HCT116 (cell line): Measurements from ENCODE around the gene ATXN1. TPM values are rescaled to one million over a fixed set of nuclear protein-coding genes. Genes with fewer than 3 reads are reported as not detected.
A peak's percentile ranks its signal among the peaks of the same experiment; 100 is the strongest.

Experiments used
- ATAC-seq: fragments of 200-7000 bp; cut with Tn5 transposase; 2 replicates; pipeline ENCODE4 v1.9.1; 2020; ENCODE audit warnings: mild to moderate bottlenecking, moderate library complexity
- BruUV-seq: library from RNA; stranded (reverse); fragments of 400-500 nt; replicated peaks from 2 replicates; lab custom pipeline; 2021; lab: Mats Ljungman, UMichigan
- CTCF ChIA-PET: fragments of 300-600 bp; sonication (Branson Sonifier 250); formaldehyde crosslinking; loops from one replicate; lab custom pipeline; 2021; ENCODE audit warnings: antibody characterized with exemption; lab: Charles Lee
- POLR2A ChIA-PET: fragments of 300-600, 350-600 bp; sonication (Branson Sonifier 250); formaldehyde crosslinking; loops from one replicate; lab custom pipeline; 2021; ENCODE audit warnings: antibody characterized with exemption; lab: Charles Lee
- RAD21 ChIA-PET, 2 experiments: fragments of 300-600 bp; sonication (Branson Sonifier 250); formaldehyde crosslinking; loops; one replicate each; lab custom pipeline; 2023; ENCODE audit warnings: low total read pairs in 2 of 2; ENCODE audit not compliant: uncharacterized antibody in 2 of 2, unreplicated experiment in 2 of 2, low non-redundant PET in 1 of 2; lab: Charles Lee
- DNase-seq: peaks from one replicate; pipeline ENCODE4 v3.0.0-alpha.2; 2010; ENCODE audit warnings: low read depth, low spot score
- H2AFZ ChIP-seq: fragments of 200-600 bp; shearing (Covaris generic), sonication (generic); 2 replicates; pipeline ENCODE4 v1.6.1; 2017; ENCODE audit warnings: low read depth, mixed run types, mixed read lengths, antibody characterized with exemption, low read length; ENCODE audit not compliant: poor library complexity, severe bottlenecking
- H3K27ac ChIP-seq: 2 replicates; pipeline ENCODE4 v1.5.1; 2012; ENCODE audit warnings: low read depth, low read length
- H3K27me3 ChIP-seq: fragments of 200-600 bp; sonication (generic); 2 replicates; pipeline ENCODE4 v1.6.1; 2016; ENCODE audit warnings: mixed run types, low read length, mixed read lengths; ENCODE audit not compliant: insufficient read depth
- H3K36me3 ChIP-seq, 2 experiments: fragments of 200-500 bp in 1 of 2; fragments of 200-600 bp in 1 of 2; sonication (Bioruptor generic) in 1 of 2; sonication (generic) in 1 of 2; 2 replicates each; pipeline versions ENCODE4 v1.5.1 to v1.6.1; 2014 to 2016; ENCODE audit warnings: low read length in 2 of 2, inconsistent platforms in 1 of 2, mixed read lengths in 1 of 2, mixed run types in 1 of 2; ENCODE audit not compliant: insufficient read depth in 2 of 2, control insufficient read depth in 1 of 2
- H3K4me1 ChIP-seq, 2 experiments: fragments of 200-600 bp in 1 of 2; sonication (generic) in 1 of 2; 2 replicates each; pipeline versions ENCODE4 v1.5.1 to v1.6.1; 2012 to 2017; ENCODE audit warnings: low read length in 2 of 2, inconsistent platforms in 1 of 2, mild to moderate bottlenecking in 1 of 2, mixed read lengths in 1 of 2, mixed run types in 1 of 2, moderate library complexity in 1 of 2; ENCODE audit not compliant: insufficient read depth in 2 of 2, control insufficient read depth in 1 of 2
- H3K4me2 ChIP-seq: fragments of 200-600 bp; sonication (generic); 2 replicates; pipeline ENCODE4 v1.6.1; 2017; ENCODE audit warnings: mixed run types, low read length, mixed read lengths
- H3K4me3 ChIP-seq, 2 experiments: fragments of 200-600 bp in 1 of 2; sonication (generic) in 1 of 2; replicated peaks in 1 of 2; 2 replicates each; pipeline ENCODE4 v1.5.1; 2011 to 2016; ENCODE audit warnings: low read length in 2 of 2, control low read depth in 1 of 2, low read depth in 1 of 2, mild to moderate bottlenecking in 1 of 2, mixed read lengths in 1 of 2, mixed run types in 1 of 2
- H3K79me2 ChIP-seq: fragments of 200-600 bp; sonication (generic); 2 replicates; pipeline ENCODE4 v1.6.1; 2017; ENCODE audit warnings: mild to moderate bottlenecking, mixed run types, low read length, moderate library complexity, mixed read lengths; ENCODE audit not compliant: insufficient read depth
- H3K9ac ChIP-seq: fragments of 200-600 bp; sonication (generic); 2 replicates; pipeline ENCODE4 v1.6.1; 2016; ENCODE audit warnings: low read length, mixed read lengths
- H3K9me2 ChIP-seq: fragments of 200-600 bp; sonication (generic), shearing (Covaris generic); 2 replicates; pipeline ENCODE4 v1.6.1; 2017; ENCODE audit warnings: mixed run types, mild to moderate bottlenecking, moderate library complexity; ENCODE audit not compliant: insufficient read depth
- H3K9me3 ChIP-seq, 2 experiments: fragments of 200-500 bp in 1 of 2; fragments of 200-600 bp in 1 of 2; sonication (Bioruptor generic) in 1 of 2; sonication (generic) in 1 of 2; 2 replicates each; pipeline ENCODE4 v1.6.1; 2014 to 2017; ENCODE audit warnings: low read length in 2 of 2, mixed read lengths in 2 of 2, inconsistent platforms in 1 of 2, low read depth in 1 of 2, mild to moderate bottlenecking in 1 of 2, mixed run types in 1 of 2, moderate library complexity in 1 of 2; ENCODE audit not compliant: control insufficient read depth in 1 of 2, insufficient read depth in 1 of 2
- H4K20me1 ChIP-seq: fragments of 200-600 bp; sonication (generic), shearing (Covaris generic); 2 replicates; pipeline ENCODE4 v1.6.1; 2017; ENCODE audit warnings: mixed run types, mild to moderate bottlenecking, moderate library complexity; ENCODE audit not compliant: insufficient read depth
- CEBPB ChIP-seq: IDR thresholded peaks from 2 replicates; pipeline ENCODE4 v1.6.1; 2012; ENCODE audit warnings: low read depth
- JUND ChIP-seq: IDR thresholded peaks from 2 replicates; pipeline ENCODE4 v1.6.1; 2012
- POLR2A ChIP-seq: IDR thresholded peaks from 2 replicates; pipeline ENCODE4 v1.7.0; 2011; ENCODE audit warnings: borderline replicate concordance; ENCODE audit not compliant: insufficient read depth, insufficient read length; ENCODE audit errors: extremely low read depth
- SRF ChIP-seq: IDR thresholded peaks from 2 replicates; pipeline ENCODE4 v1.6.1; 2012; ENCODE audit warnings: low read depth
- TCF7L2 ChIP-seq: IDR thresholded peaks from 2 replicates; pipeline ENCODE4 v1.7.0; 2011; ENCODE audit warnings: borderline replicate concordance, inconsistent platforms; ENCODE audit not compliant: insufficient read depth, insufficient read length; ENCODE audit errors: extremely low read depth
- YY1 ChIP-seq: IDR thresholded peaks from 2 replicates; pipeline ENCODE4 v1.6.1; 2011; ENCODE audit warnings: low read length, low read depth, moderate library complexity, mild to moderate bottlenecking; ENCODE audit not compliant: insufficient replicate concordance; ENCODE audit errors: extremely low read depth
- ZBTB33 ChIP-seq: IDR thresholded peaks from 2 replicates; pipeline ENCODE4 v1.6.1; 2011; ENCODE audit warnings: mild to moderate bottlenecking, low read length, moderate library complexity; ENCODE audit not compliant: insufficient replicate concordance; ENCODE audit errors: extremely low read depth
- ZNF274 ChIP-seq: fragments of 200-500 bp; sonication (Bioruptor generic); IDR thresholded peaks from 2 replicates; pipeline ENCODE4 v1.6.1; 2014; ENCODE audit warnings: mild to moderate bottlenecking, low read depth, low read length, inconsistent platforms
- intact Hi-C: fragments of 100-400 bp; cut with micrococcal nuclease; formaldehyde crosslinking; loops from 2 replicates; pipeline ENCODE4 v1.10.0; 2022
- total RNA-seq: library from RNA; stranded (reverse); gene quantifications from one replicate; pipeline ENCODE4 v1.2.1, GENCODE V29; 2021; ENCODE audit not compliant: unreplicated experiment

Gene ATXN1
- total RNA-seq, 1 experiment from 2014 or later, result 21.0 TPM

GRCh38 chr6:16278048-16278724 lies 483.1 kb downstream of the ATXN1 start:
- TF ChIP-seq SRF (no peak), TCF7L2 (no peak), CEBPB (no peak), POLR2A (no peak), ZBTB33 (no peak), YY1 (no peak), ZNF274 (no peak), JUND (0 out of 2 replicates have a peak, but pooled peaks have one; percentile 17)
- intact Hi-C loops, result no loop called here
- Histone ChIP-seq H3K79me2 (no peaks in the 10 kb centered on the region), H3K9me2 (no peaks in the 10 kb centered on the region), H3K4me2 (peak overlapping the region; percentile 86), H2AFZ (no peak overlapping the region), H3K4me1 (peaks cover 26 to 27% of the 10 kb centered on the region in 2 experiments), H3K9me3 (no peaks in the 10 kb centered on the region), H3K27me3 (no peaks in the 10 kb centered on the region), H3K27ac (peak overlapping the region; percentile 74), H3K4me3 (peak overlapping the region in 1 of 2 experiments; percentile 50; a peak in 2 of 4 replicates), H3K36me3 (no peaks in the 10 kb centered on the region), H3K9ac (peak overlapping the region; percentile 51), H4K20me1 (no peaks in the 10 kb centered on the region)
- ChIA-PET RAD21 (interaction anchor here in 1 of 2 experiments (0.6 to 1.4 kb wide), 2 partner anchors 9 to 38 kb away, joined by 3 to 4 read pairs; no protein-coding TSS in a partner anchor), CTCF (interaction anchor here (0.6 to 2.3 kb wide), 5 partner anchors 39 to 808 kb away, joined by 3 to 9 read pairs (median 4); partner anchors contain the start of genes ATXN1 and GMPR), POLR2A (no interaction called here)
- no TSS peak for BruUV-seq
- peak; percentile 7 for DNase-seq
- peak; percentile 47 for ATAC-seq
